Type B pancreatic cell (in vitro differentiated cells): ENCODE data around the gene SYT7. TPM values are rescaled to one million over a fixed set of nuclear protein-coding genes. Genes with fewer than 3 reads are reported as not detected.

Experiments used
- DNase-seq: peaks from one replicate; pipeline ENCODE4 v3.0.0; 2021; ENCODE audit warnings: mixed read lengths; ENCODE audit not compliant: unreplicated experiment; ENCODE audit errors: extremely low spot score
- H3K27ac Mint-ChIP-seq: 2 replicates; pipeline ENCODE4 v1.8.0; 2021; ENCODE audit warnings: mild to moderate bottlenecking, mixed read lengths
- H3K27me3 Mint-ChIP-seq: 2 replicates; pipeline ENCODE4 v1.8.0; 2021; ENCODE audit warnings: mixed read lengths
- H3K36me3 Mint-ChIP-seq: 2 replicates; pipeline ENCODE4 v1.8.0; 2021; ENCODE audit warnings: mixed read lengths
- H3K4me1 Mint-ChIP-seq: one replicate; pipeline ENCODE4 v1.8.0; 2021; ENCODE audit warnings: mixed read lengths; ENCODE audit not compliant: unreplicated experiment
- H3K4me3 Mint-ChIP-seq: 2 replicates; pipeline ENCODE4 v1.8.0; 2021; ENCODE audit warnings: mild to moderate bottlenecking, mixed read lengths
- H3K9me3 Mint-ChIP-seq: 2 replicates; pipeline ENCODE4 v1.8.0; 2021; ENCODE audit warnings: mixed read lengths
- CTCF ChIP-seq: fragments of 200-600 bp; sonication (generic); conservative IDR thresholded peaks from 2 replicates; pipeline ENCODE4 v1.5.0; 2021; ENCODE audit warnings: antibody characterized with exemption, mild to moderate bottlenecking
- total RNA-seq: library from RNA; stranded (reverse); gene quantifications from 2 replicates; pipeline ENCODE4 v1.2.1, GENCODE V29; 2021; ENCODE audit warnings: low replicate concordance

SYT7 gene
- total RNA-seq, 1 donor from 2014 or later, result 26.5 TPM

GRCh38 chr11:61567286-61568061, 13.4 kb downstream of the SYT7 start:
- TF ChIP-seq CTCF, result peak; percentile 97
- Mint-ChIP-seq H3K36me3 (no peaks in the 10 kb centered on the region), H3K27me3 (peaks cover 56% of the 10 kb centered on the region), H3K9me3 (no peaks in the 10 kb centered on the region), H3K4me3 (peak overlapping the region; percentile 70), H3K4me1 (peaks cover 5% of the 10 kb centered on the region), H3K27ac (peak overlapping the region; percentile 55)
- DNase-seq, result peak; percentile 91

GRCh38 chr11:61564936-61565696, 15.8 kb downstream of the SYT7 start:
- no peaks in the 10 kb centered on the region for H3K9me3 Mint-ChIP-seq
- no peak overlapping the region for H3K27ac Mint-ChIP-seq
- no peak for DNase-seq
- no peak for TF ChIP-seq CTCF
- no peak overlapping the region for H3K4me3 Mint-ChIP-seq
- H3K36me3 Mint-ChIP-seq, result no peaks in the 10 kb centered on the region
- peaks cover 48% of the 10 kb centered on the region for H3K27me3 Mint-ChIP-seq
- H3K4me1 Mint-ChIP-seq, result peaks cover 5% of the 10 kb centered on the region

GRCh38 chr11:61560751-61561150, 20.1 kb downstream of the SYT7 start:
- Mint-ChIP-seq H3K4me3 (no peak overlapping the region), H3K27me3 (peaks cover 44% of the 10 kb centered on the region), H3K27ac (no peak overlapping the region)

GRCh38 chr11:61556621-61557020, 24.3 kb downstream of the SYT7 start:
- no peak for DNase-seq
- TF ChIP-seq CTCF, result no peak
- Mint-ChIP-seq H3K4me3 (no peak overlapping the region), H3K4me1 (peaks cover 34% of the 10 kb centered on the region), H3K27ac (no peak overlapping the region), H3K27me3 (peaks cover 49% of the 10 kb centered on the region), H3K36me3 (no peaks in the 10 kb centered on the region), H3K9me3 (no peaks in the 10 kb centered on the region)

More at GRCh38 chr11:61560751-61561150, 20.1 kb downstream of the SYT7 start:
- peaks cover 6% of the 10 kb centered on the region for H3K4me1 Mint-ChIP-seq
- no peaks in the 10 kb centered on the region for H3K36me3 Mint-ChIP-seq
- no peak for DNase-seq
- no peak for TF ChIP-seq CTCF
- H3K9me3 Mint-ChIP-seq, result no peaks in the 10 kb centered on the region

- Mint-ChIP-seq H3K36me3 (no peaks in the 10 kb centered on the region), H3K4me1 (peaks cover 34% of the 10 kb centered on the region), H3K27me3 (peaks cover 48% of the 10 kb centered on the region), H3K27ac (no peak overlapping the region), H3K9me3 (no peaks in the 10 kb centered on the region), H3K4me3 (peak overlapping the region; percentile 72)
- no peak for TF ChIP-seq CTCF
- no peak for DNase-seq
Observed at GRCh38 chr11:61555978-61556377, 24.9 kb downstream of the SYT7 start.
